BE2C (cell line): Measurements from ENCODE around the gene TOP1.

Experiments
- DNase-seq: peaks from one replicate; pipeline ENCODE4 v3.0.0-alpha.2; 2020
- H3K27me3 ChIP-seq: fragments of 250-450 bp; sonication (Bioruptor Pico); 2 replicates; pipeline ENCODE4 v1.5.1; 2020; ENCODE audit warnings: mild to moderate bottlenecking
- H3K36me3 ChIP-seq: fragments of 250-450 bp; sonication (Bioruptor Pico); 2 replicates; pipeline ENCODE4 v1.5.1; 2020; ENCODE audit warnings: mild to moderate bottlenecking
- H3K4me1 ChIP-seq: fragments of 250-450 bp; sonication (Bioruptor Pico); 2 replicates; pipeline ENCODE4 v1.5.1; 2020
- H3K4me3 ChIP-seq: 2 replicates; pipeline ENCODE4 v1.5.1; 2011; ENCODE audit warnings: low read depth, low read length
- H3K9me3 ChIP-seq: fragments of 250-450 bp; sonication (Bioruptor Pico); 2 replicates; pipeline ENCODE4 v1.5.1; 2020
- CTCF ChIP-seq: IDR thresholded peaks from 2 replicates; pipeline ENCODE4 v1.5.1; 2012; ENCODE audit warnings: mild to moderate bottlenecking, low read depth, low read length

TOP1 gene

DNA sequence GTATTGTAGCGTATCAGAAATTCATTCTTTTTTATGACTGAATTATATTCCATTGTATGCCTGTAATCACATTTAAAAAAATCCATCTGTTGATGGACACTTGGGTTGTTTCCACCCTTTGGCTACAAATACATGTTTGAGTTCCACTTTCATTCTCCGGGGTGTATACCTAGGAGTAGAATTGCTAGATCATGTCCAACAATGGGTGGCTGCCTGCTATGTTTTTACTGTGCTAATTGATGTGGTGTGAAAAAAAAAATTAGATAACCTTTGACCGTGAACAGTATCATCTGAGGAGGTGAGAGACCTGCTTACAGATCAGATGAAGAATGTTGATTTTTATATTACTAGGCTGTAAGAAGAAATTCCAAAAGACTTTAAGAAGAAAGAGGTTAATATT lies 37.1 kb downstream of the TOP1 start:
- H3K9me3 ChIP-seq = no peaks in the 10 kb centered on the region
- no peaks in the 10 kb centered on the region for H3K4me1 ChIP-seq
- peaks cover 67% of the 10 kb centered on the region for H3K36me3 ChIP-seq
- no peaks in the 10 kb centered on the region for H3K27me3 ChIP-seq
- no peak for TF ChIP-seq CTCF
- H3K4me3 ChIP-seq = no peak overlapping the region
- no peak for DNase-seq

DNA sequence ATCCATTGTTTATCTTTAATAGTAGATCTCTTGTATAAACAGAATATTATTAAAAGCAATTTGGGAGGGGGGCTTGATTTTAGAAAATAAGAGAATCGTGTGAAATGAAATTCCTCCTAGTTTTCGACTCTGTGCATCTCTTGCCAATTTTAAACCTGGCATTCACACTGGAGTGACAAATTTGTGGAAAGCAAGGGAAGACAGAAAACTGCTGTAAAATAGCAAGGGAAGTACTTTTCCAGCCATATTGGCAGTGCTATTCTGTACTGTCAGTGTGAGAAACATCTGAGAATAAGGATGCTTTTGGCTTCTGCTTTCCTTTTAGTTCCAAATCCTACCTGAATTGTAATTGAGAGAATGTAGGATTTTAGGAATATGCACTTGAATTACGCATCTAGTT lies 40.2 kb downstream of the TOP1 start:
- Histone ChIP-seq H3K27me3 (no peaks in the 10 kb centered on the region), H3K4me1 (peaks cover 8% of the 10 kb centered on the region; the same call in 1 of the 2 replicates), H3K4me3 (no peak overlapping the region), H3K9me3 (no peaks in the 10 kb centered on the region), H3K36me3 (peaks cover 46% of the 10 kb centered on the region)
- no peak for DNase-seq
- TF ChIP-seq CTCF = no peak

- no peak for TF ChIP-seq CTCF
- no peaks in the 10 kb centered on the region for H3K9me3 ChIP-seq
- H3K27me3 ChIP-seq = no peaks in the 10 kb centered on the region
- no peak overlapping the region for H3K4me3 ChIP-seq
- H3K36me3 ChIP-seq = peaks cover 48% of the 10 kb centered on the region
- DNase-seq = no peak
- H3K4me1 ChIP-seq = peaks cover 16% of the 10 kb centered on the region
These were observed 43.7 kb downstream of the TOP1 start for GRCh38 chr20:41072190-41072863.

- Histone ChIP-seq H3K27me3 (no peaks in the 10 kb centered on the region), H3K4me3 (no peak overlapping the region), H3K36me3 (peaks cover 46% of the 10 kb centered on the region), H3K4me1 (peaks cover 16% of the 10 kb centered on the region), H3K9me3 (no peaks in the 10 kb centered on the region)
- no peak for TF ChIP-seq CTCF
- DNase-seq = no peak
These were observed 44.3 kb downstream of the TOP1 start for GRCh38 chr20:41072915-41073314.

DNA sequence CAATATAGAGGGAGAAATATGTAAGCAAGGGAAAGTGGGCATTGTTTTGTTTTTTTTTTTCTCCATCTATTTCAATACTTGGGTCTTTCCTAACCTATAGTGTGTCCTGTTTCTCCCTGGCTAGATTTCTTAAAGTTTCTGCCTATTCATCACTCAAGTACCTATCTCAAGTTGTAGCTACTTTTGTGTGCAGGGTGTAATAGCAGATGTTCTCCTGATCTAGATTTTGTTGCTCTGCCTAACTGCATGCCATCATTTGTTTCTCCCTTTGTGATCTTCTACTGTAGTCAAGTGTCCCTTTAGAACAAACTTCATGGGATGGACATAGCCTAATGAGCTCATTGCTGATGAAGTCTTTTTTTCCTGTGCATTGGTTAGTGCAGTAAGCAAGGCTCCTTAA lies 45.8 kb downstream of the TOP1 start:
- peaks cover 48% of the 10 kb centered on the region for H3K36me3 ChIP-seq
- H3K9me3 ChIP-seq = no peaks in the 10 kb centered on the region
- H3K4me3 ChIP-seq = no peak overlapping the region
- peaks cover 16% of the 10 kb centered on the region for H3K4me1 ChIP-seq
- DNase-seq = no peak
- no peak for TF ChIP-seq CTCF
- no peaks in the 10 kb centered on the region for H3K27me3 ChIP-seq

- Histone ChIP-seq H3K4me3 (no peak overlapping the region), H3K27me3 (no peaks in the 10 kb centered on the region), H3K36me3 (peaks cover 69% of the 10 kb centered on the region), H3K9me3 (no peaks in the 10 kb centered on the region), H3K4me1 (peaks cover 26% of the 10 kb centered on the region)
- DNase-seq = no peak
- no peak for TF ChIP-seq CTCF
These were observed 48.2 kb downstream of the TOP1 start for GRCh38 chr20:41076776-41077175.
